ENCODE results near the gene GPR62. TPM values are rescaled to one million over a fixed set of nuclear protein-coding genes. Genes with fewer than 3 reads are reported as not detected.
A peak's percentile ranks its signal among the peaks of the same experiment; 100 is the strongest.

The GPR62 gene
- total RNA-seq, 1 experiment from 2014 or later, result not detected

- DNase-seq (ENCODE audit: low read depth), result no peak
Observed at GRCh38 chr3:51954105-51954504, 1.1 kb upstream of the GPR62 start.

GRCh38 chr3:51954713-51955112 lies 468 bp upstream of the GPR62 start:
- DNase-seq (ENCODE audit: low read depth), result no peak

- no peak for DNase-seq (ENCODE audit: low read depth)
Observed at GRCh38 chr3:51955893-51956770, 951 bp downstream of the GPR62 start.

GRCh38 chr3:51957520-51958205 lies 2.5 kb downstream of the GPR62 start:
- no peak for DNase-seq (ENCODE audit: low read depth)

- DNase-seq (ENCODE audit: low read depth), result no peak
Observed at GRCh38 chr3:51958603-51959521, 3.7 kb downstream of the GPR62 start.

- no peak for DNase-seq (ENCODE audit: low read depth)
Observed at GRCh38 chr3:51959651-51960050, 4.5 kb downstream of the GPR62 start.

- no peak for DNase-seq (ENCODE audit: low read depth)
Observed at GRCh38 chr3:51960386-51960785, 5.2 kb downstream of the GPR62 start.

- no peak for DNase-seq (ENCODE audit: low read depth)
Observed at GRCh38 chr3:51961011-51961410, 5.8 kb downstream of the GPR62 start.

- no peak for DNase-seq (ENCODE audit: low read depth)
Observed at GRCh38 chr3:51961602-51962569, 6.7 kb downstream of the GPR62 start.

- no peak for DNase-seq (ENCODE audit: low read depth)
Observed at GRCh38 chr3:51962854-51963530, 7.8 kb downstream of the GPR62 start.

GRCh38 chr3:51963951-51964451 lies 8.8 kb downstream of the GPR62 start:
- DNase-seq (ENCODE audit: low read depth), result peak; percentile 94

- peak; percentile 30 for DNase-seq (ENCODE audit: low read depth)
Observed at GRCh38 chr3:51964521-51964920, 9.3 kb downstream of the GPR62 start.

GRCh38 chr3:51966016-51966415 lies 10.8 kb downstream of the GPR62 start:
- no peak for DNase-seq (ENCODE audit: low read depth)

GRCh38 chr3:51966486-51966885 lies 11.3 kb downstream of the GPR62 start:
- DNase-seq (ENCODE audit: low read depth), result peak; percentile 21

- no peak for DNase-seq (ENCODE audit: low read depth)
Observed at GRCh38 chr3:51966922-51967383, 11.8 kb downstream of the GPR62 start.

GRCh38 chr3:51967384-51968169 lies 12.4 kb downstream of the GPR62 start, which contains the start of gene PCBP4:
PCBP4 (minus strand) TSS chr3:51967454; CDS start chr3:51961240, 6,214 bp downstream.
- DNase-seq (ENCODE audit: low read depth), result peak; percentile 29

GRCh38 chr3:51968170-51968775 lies 13.1 kb downstream of the GPR62 start:
- peak; percentile 26 for DNase-seq (ENCODE audit: low read depth)

Data from LHCN-M2 (cell line).